GM19324 (cell line): Measurements from ENCODE around the gene LRRC8C.

Source experiments
- ATAC-seq: cut with Tn5 transposase; IDR thresholded peaks from one replicate; pipeline ENCODE4 v1.9.1; 2021; ENCODE audit warnings: mild to moderate bottlenecking, moderate library complexity; ENCODE audit not compliant: unreplicated experiment, low FRiP score

The LRRC8C gene

GRCh38 chr1:89631816-89632656, 884 bp upstream of the LRRC8C start:
- no peak for ATAC-seq

- ATAC-seq: peak; percentile 64
Measured at GRCh38 chr1:89633248-89633799, 404 bp downstream of the LRRC8C start.

- peak; percentile 1 for ATAC-seq
Measured at GRCh38 chr1:89633800-89634625, 1.1 kb downstream of the LRRC8C start.

- no peak for ATAC-seq
Measured at GRCh38 chr1:89635825-89636815, 3.2 kb downstream of the LRRC8C start.

GRCh38 chr1:89637496-89637895, 4.6 kb downstream of the LRRC8C start:
- ATAC-seq: no peak

GRCh38 chr1:89640440-89640839, 7.5 kb downstream of the LRRC8C start:
- ATAC-seq: no peak

- ATAC-seq: no peak
Measured at GRCh38 chr1:89641781-89642180, 8.9 kb downstream of the LRRC8C start.

- no peak for ATAC-seq
Measured at GRCh38 chr1:89643577-89643976, 10.7 kb downstream of the LRRC8C start.

- no peak for ATAC-seq
Measured at GRCh38 chr1:89644119-89644814, 11.3 kb downstream of the LRRC8C start.

- no peak for ATAC-seq
Measured at GRCh38 chr1:89646259-89646658, 13.3 kb downstream of the LRRC8C start.

GRCh38 chr1:89649783-89650182, 16.9 kb downstream of the LRRC8C start:
- ATAC-seq: no peak

GRCh38 chr1:89652373-89652772, 19.5 kb downstream of the LRRC8C start:
- ATAC-seq: no peak

GRCh38 chr1:89657886-89658285, 25.0 kb downstream of the LRRC8C start:
- ATAC-seq: no peak

- no peak for ATAC-seq
Measured at GRCh38 chr1:89659322-89660081, 26.6 kb downstream of the LRRC8C start.

- no peak for ATAC-seq
Measured at GRCh38 chr1:89660224-89661061, 27.5 kb downstream of the LRRC8C start.

GRCh38 chr1:89665941-89666340, 33.0 kb downstream of the LRRC8C start:
- ATAC-seq: no peak

GRCh38 chr1:89666640-89667039, 33.7 kb downstream of the LRRC8C start:
- ATAC-seq: no peak

GRCh38 chr1:89667691-89668090, 34.8 kb downstream of the LRRC8C start:
- no peak for ATAC-seq
